ENCODE data around the gene ATF1.

The ATF1 gene

GRCh38 chr12:50723865-50724264 lies 40.0 kb upstream of the ATF1 start:
- no peak for TF ChIP-seq ARNT (IDR thresholded peaks at IDR 0.05)
- no peak for TF ChIP-seq L3MBTL2 (conservative IDR thresholded peaks at IDR 0.05)
- no peak for TF ChIP-seq HDGF (IDR thresholded peaks at IDR 0.05; ENCODE audit: borderline replicate concordance)
- TF ChIP-seq FOXA1 (IDR thresholded peaks at IDR 0.05): no peak
- TF ChIP-seq FOXK2 (IDR thresholded peaks at IDR 0.05): no peak
- TF ChIP-seq NFRKB (IDR thresholded peaks at IDR 0.05): no peak
- TF ChIP-seq FOXM1 (IDR thresholded peaks at IDR 0.05; ENCODE audit: borderline replicate concordance): no peak
- TF ChIP-seq ZNF384 (IDR thresholded peaks at IDR 0.05): no peak
- TF ChIP-seq ELF4 (IDR thresholded peaks at IDR 0.05): no peak
- TF ChIP-seq TARDBP (IDR thresholded peaks at IDR 0.05): no peak
- TF ChIP-seq BHLHE40 (IDR thresholded peaks at IDR 0.05; ENCODE audit: borderline replicate concordance): no peak
- TF ChIP-seq PKNOX1 (IDR thresholded peaks at IDR 0.05): no peak
- TF ChIP-seq LEF1 (IDR thresholded peaks at IDR 0.05; ENCODE audit: borderline replicate concordance): no peak
- no peak for TF ChIP-seq CTBP1 (IDR thresholded peaks at IDR 0.05; ENCODE audit: borderline replicate concordance)
- no peak for TF ChIP-seq SP1 (IDR thresholded peaks at IDR 0.05)
- no peak for TF ChIP-seq SUZ12 (IDR thresholded peaks at IDR 0.05)
- DNase-seq (ENCODE audit: extremely low spot score): no peak
- POLR2A ChIA-PET: no interaction called here
- CTCF ChIA-PET: no interaction called here

GRCh38 chr12:50725011-50725942 lies 38.6 kb upstream of the ATF1 start:
- no peak for DNase-seq (ENCODE audit: extremely low spot score)
- ChIA-PET POLR2A (no interaction called here), CTCF (no interaction called here)
- TF ChIP-seq SP1 (IDR thresholded peaks at IDR 0.05) (no peak), HDGF (IDR thresholded peaks at IDR 0.05; ENCODE audit: borderline replicate concordance) (no peak)

GRCh38 chr12:50727466-50727865 lies 36.4 kb upstream of the ATF1 start:
- POLR2A ChIA-PET: no interaction called here
- CTCF ChIA-PET: interaction anchor here (0.8 kb wide), 1 partner anchor 10 kb away, joined by 4 read pairs; no protein-coding TSS in a partner anchor
- no peak for TF ChIP-seq CTBP1 (IDR thresholded peaks at IDR 0.05; ENCODE audit: borderline replicate concordance)
- TF ChIP-seq FOXA1 (IDR thresholded peaks at IDR 0.05): no peak
- no peak for TF ChIP-seq PKNOX1 (IDR thresholded peaks at IDR 0.05)
- no peak for TF ChIP-seq BHLHE40 (IDR thresholded peaks at IDR 0.05; ENCODE audit: borderline replicate concordance)
- no peak for TF ChIP-seq SP1 (IDR thresholded peaks at IDR 0.05)
- TF ChIP-seq TARDBP (IDR thresholded peaks at IDR 0.05): no peak
- no peak for TF ChIP-seq SUZ12 (IDR thresholded peaks at IDR 0.05)
- TF ChIP-seq FOXK2 (IDR thresholded peaks at IDR 0.05): no peak
- no peak for TF ChIP-seq ZNF384 (IDR thresholded peaks at IDR 0.05)
- TF ChIP-seq NFRKB (IDR thresholded peaks at IDR 0.05): no peak
- no peak for TF ChIP-seq L3MBTL2 (conservative IDR thresholded peaks at IDR 0.05)
- TF ChIP-seq ARNT (IDR thresholded peaks at IDR 0.05): no peak
- no peak for TF ChIP-seq FOXM1 (IDR thresholded peaks at IDR 0.05; ENCODE audit: borderline replicate concordance)
- no peak for TF ChIP-seq HDGF (IDR thresholded peaks at IDR 0.05; ENCODE audit: borderline replicate concordance)
- no peak for TF ChIP-seq ELF4 (IDR thresholded peaks at IDR 0.05)
- no peak for DNase-seq (ENCODE audit: extremely low spot score)

GRCh38 chr12:50728417-50728816 lies 35.5 kb upstream of the ATF1 start:
- CTCF ChIA-PET: interaction anchor here (0.6 to 0.8 kb wide), 2 partner anchors 11 to 224 kb away, joined by 3 to 4 read pairs; no protein-coding TSS in a partner anchor
- TF ChIP-seq CTBP1 (IDR thresholded peaks at IDR 0.05; ENCODE audit: borderline replicate concordance) (no peak), ELF4 (IDR thresholded peaks at IDR 0.05) (no peak), FOXM1 (IDR thresholded peaks at IDR 0.05; ENCODE audit: borderline replicate concordance) (no peak), FOXK2 (IDR thresholded peaks at IDR 0.05) (no peak), HDGF (IDR thresholded peaks at IDR 0.05; ENCODE audit: borderline replicate concordance) (no peak), TARDBP (IDR thresholded peaks at IDR 0.05) (no peak), NFRKB (IDR thresholded peaks at IDR 0.05) (no peak)
- no peak for DNase-seq (ENCODE audit: extremely low spot score)
- POLR2A ChIA-PET: no interaction called here

GRCh38 chr12:50728841-50729240 lies 35.1 kb upstream of the ATF1 start:
- ChIA-PET CTCF (no interaction called here), POLR2A (no interaction called here)
- no peak for TF ChIP-seq LEF1 (IDR thresholded peaks at IDR 0.05; ENCODE audit: borderline replicate concordance)
- no peak for TF ChIP-seq FOXK2 (IDR thresholded peaks at IDR 0.05)
- no peak for TF ChIP-seq PKNOX1 (IDR thresholded peaks at IDR 0.05)
- TF ChIP-seq ZNF384 (IDR thresholded peaks at IDR 0.05): no peak
- no peak for TF ChIP-seq NFRKB (IDR thresholded peaks at IDR 0.05)
- no peak for TF ChIP-seq L3MBTL2 (conservative IDR thresholded peaks at IDR 0.05)
- TF ChIP-seq BHLHE40 (IDR thresholded peaks at IDR 0.05; ENCODE audit: borderline replicate concordance): no peak
- TF ChIP-seq ELF4 (IDR thresholded peaks at IDR 0.05): no peak
- no peak for TF ChIP-seq SUZ12 (IDR thresholded peaks at IDR 0.05)
- TF ChIP-seq ARNT (IDR thresholded peaks at IDR 0.05): no peak
- TF ChIP-seq CTBP1 (IDR thresholded peaks at IDR 0.05; ENCODE audit: borderline replicate concordance): no peak
- no peak for TF ChIP-seq SP1 (IDR thresholded peaks at IDR 0.05)
- DNase-seq (ENCODE audit: extremely low spot score): no peak

- POLR2A ChIA-PET: no interaction called here
Observed at GRCh38 chr12:50732591-50732990, 31.3 kb upstream of the ATF1 start.

More at GRCh38 chr12:50732591-50732990, 31.3 kb upstream of the ATF1 start:
- DNase-seq (ENCODE audit: extremely low spot score): no peak
- CTCF ChIA-PET: no interaction called here
- TF ChIP-seq ELF4 (IDR thresholded peaks at IDR 0.05) (no peak), ARNT (IDR thresholded peaks at IDR 0.05) (no peak), TARDBP (IDR thresholded peaks at IDR 0.05) (no peak)
